ENCODE data around the gene DRGX. TPM values are rescaled to one million over a fixed set of nuclear protein-coding genes. Genes with fewer than 3 reads are reported as not detected.

The DRGX gene
- total and polyA plus RNA-seq, 2 of the 13 experiments (the other 11 are each of a cell fraction or from before 2014, with no cell fraction given) = not detected

GRCh38 chr10:49334964-49335363 is 60.9 kb downstream of the DRGX start (continued):
- no peak for TF ChIP-seq TRAFD1 (CRISPR knock-in tag; IDR thresholded peaks at IDR 0.05; ENCODE audit: borderline replicate concordance)

- BruUV-seq (replicated peaks) = no TSS peak
- no peak for DNase-seq (ENCODE audit: low spot score)
- no peak overlapping the region for H3K9ac ChIP-seq (ENCODE audit: insufficient read depth, low read depth, low read length)
- POLR2A ChIA-PET = no interaction called here
- H3K4me1 ChIP-seq (ENCODE audit: insufficient read depth, low read length) = no peaks in the 10 kb centered on the region
- in situ Hi-C loops (cut with HindIII; ENCODE audit: extremely low pct_ligation_motif_present, low pct_unique_long_range_greater_than_20kb) = no loop called here
- peaks cover 0 to 12% of the 10 kb centered on the region in 2 experiments; a peak in 2 of 5 replicates for H3K27me3 ChIP-seq (ENCODE audit: control insufficient read depth in 1 of 2, insufficient read depth in 2 of 2, low read length in 2 of 2)
- no peak for FAIRE-seq
- intact Hi-C loops (cut with micrococcal nuclease; ENCODE audit: unreplicated experiment) = no loop called here
- no peaks in the 10 kb centered on the region for H4K20me1 ChIP-seq (ENCODE audit: insufficient read depth, low read length)
- H3K27ac ChIP-seq (ENCODE audit: extremely low read length, insufficient read depth, low read length) = no peak overlapping the region
- 17% methylated on average over 6 of the region's 6 CpGs for whole genome bisulfite sequencing (ENCODE audit: low lambda C conversion rate)
- no peak overlapping the region for H3K4me2 ChIP-seq (ENCODE audit: low read depth, low read length)
- H3K4me3 ChIP-seq (replicated peaks in 1 of 3; ENCODE audit: insufficient read depth in 1 of 3, low read depth in 2 of 3, low read length in 3 of 3) = no peak overlapping the region
- ATAC-seq = no peak
- H3K36me3 ChIP-seq (replicated peaks in 1 of 2; ENCODE audit: control insufficient read depth in 1 of 2, insufficient read depth in 2 of 2, low read length in 2 of 2) = no peaks in the 10 kb centered on the region
- CTCF ChIA-PET (ENCODE audit: low intra/inter-chr PET ratio, low total read pairs) = no interaction called here
- H3K9me3 ChIP-seq (ENCODE audit: low read length) = no peaks in the 10 kb centered on the region
- H2AFZ ChIP-seq (ENCODE audit: low read length) = no peak overlapping the region
- no peaks in the 10 kb centered on the region for H3K79me2 ChIP-seq (ENCODE audit: insufficient read depth, low read length)
- TF ChIP-seq ATF2 (CRISPR knock-in tag; IDR thresholded peaks at IDR 0.05) (no peak), ZBTB4 (CRISPR knock-in tag; IDR thresholded peaks at IDR 0.05; ENCODE audit: borderline replicate concordance) (no peak), ATF6 (CRISPR knock-in tag; conservative IDR thresholded peaks at IDR 0.05) (no peak), CC2D1A (CRISPR knock-in tag; IDR thresholded peaks at IDR 0.05) (no peak), DZIP1 (CRISPR knock-in tag; IDR thresholded peaks at IDR 0.05) (no peak), ZNF577 (CRISPR knock-in tag; IDR thresholded peaks at IDR 0.05; ENCODE audit: borderline replicate concordance, low read depth) (no peak), ARID2 (CRISPR knock-in tag; IDR thresholded peaks at IDR 0.05; ENCODE audit: borderline replicate concordance) (no peak), E2F2 (CRISPR knock-in tag; IDR thresholded peaks at IDR 0.05; ENCODE audit: borderline replicate concordance) (no peak)
Observed at GRCh38 chr10:49333192-49333591, 62.7 kb downstream of the DRGX start.

Measured in HepG2 (cell line).